CD4-positive, alpha-beta T cell treated with Interleukin-2 at 100 ng/mL for 4 hours (primary cell): ENCODE data around the gene CHRM2.

Experiments used
- DNase-seq: peaks from one replicate; pipeline ENCODE4 v3.0.0-alpha.2; 2020; ENCODE audit warnings: low spot score

The CHRM2 gene

DNA sequence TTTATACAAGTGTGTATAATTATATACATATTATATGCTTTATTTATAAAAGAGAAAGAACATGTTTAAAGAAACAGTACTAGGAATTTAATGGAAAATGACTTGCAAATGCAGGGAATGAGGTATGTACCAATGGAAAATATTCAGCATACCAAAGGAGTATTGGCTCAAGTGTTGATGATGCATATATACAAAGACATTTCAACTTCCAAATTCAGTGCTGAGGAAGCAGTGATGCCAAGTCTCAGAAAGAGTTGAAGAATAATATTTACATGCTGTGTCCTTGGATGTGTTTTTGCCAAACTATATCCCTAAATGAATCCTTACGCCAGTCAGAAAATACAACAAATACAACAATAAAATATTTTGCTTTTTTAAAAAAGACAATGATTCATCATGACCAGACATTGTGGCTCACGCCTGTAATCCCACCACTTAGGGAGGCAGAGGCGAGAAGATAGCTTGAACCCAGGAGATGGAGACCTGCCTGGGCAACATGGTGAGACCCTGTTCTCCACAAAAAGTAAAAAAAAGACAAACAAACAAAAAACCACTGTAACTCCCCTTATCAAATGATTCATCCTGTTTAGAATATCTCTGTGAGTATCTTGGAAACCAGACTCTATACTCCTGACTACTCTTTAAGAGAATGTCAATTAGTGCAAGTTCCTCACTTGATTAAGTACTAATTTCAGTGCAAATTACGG, 157.2 kb downstream of the CHRM2 start:
- no peak for DNase-seq

GRCh38 chr7:137026176-137026500, 157.7 kb downstream of the CHRM2 start:
- no peak for DNase-seq

DNA sequence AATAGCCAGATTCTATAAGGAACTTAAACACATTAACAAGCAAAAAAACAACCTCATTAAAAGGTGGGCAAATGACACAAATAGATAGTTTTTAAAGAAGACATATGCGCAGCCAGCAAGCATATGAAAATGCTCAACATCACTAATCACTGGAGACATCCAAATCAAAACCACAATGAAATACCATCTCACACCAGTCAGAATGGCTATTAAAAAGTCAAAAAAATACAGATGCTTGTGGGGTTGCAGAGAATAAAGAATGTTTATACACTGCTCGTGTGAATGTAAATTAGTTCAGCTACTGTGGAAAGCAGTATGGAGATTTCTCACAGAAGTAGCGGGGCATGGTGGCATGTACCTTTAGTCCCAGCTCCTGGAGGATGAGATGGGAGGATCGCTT, 164.0 kb downstream of the CHRM2 start:
- DNase-seq: no peak

DNA sequence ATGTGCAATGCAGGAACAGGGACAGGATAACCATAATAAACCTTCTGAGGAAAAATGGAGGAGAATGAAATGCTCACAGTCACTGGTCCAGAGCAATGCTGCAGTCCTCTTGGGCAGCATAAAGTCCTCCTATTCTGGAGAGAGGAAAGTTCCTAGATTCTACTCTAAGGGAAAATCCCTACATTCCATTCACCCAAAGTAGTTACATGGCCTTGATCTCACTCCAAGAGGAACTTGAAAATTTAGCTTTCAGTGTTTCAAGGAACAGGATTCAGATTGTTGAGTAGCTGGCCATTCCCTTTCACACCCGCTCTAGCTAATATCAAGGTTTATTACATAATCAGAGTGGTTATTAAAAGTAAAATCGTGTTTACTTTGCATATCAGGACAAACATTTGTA, 168.3 kb downstream of the CHRM2 start:
- DNase-seq: no peak

GRCh38 chr7:137038706-137039105, 170.3 kb downstream of the CHRM2 start:
- no peak for DNase-seq

DNA sequence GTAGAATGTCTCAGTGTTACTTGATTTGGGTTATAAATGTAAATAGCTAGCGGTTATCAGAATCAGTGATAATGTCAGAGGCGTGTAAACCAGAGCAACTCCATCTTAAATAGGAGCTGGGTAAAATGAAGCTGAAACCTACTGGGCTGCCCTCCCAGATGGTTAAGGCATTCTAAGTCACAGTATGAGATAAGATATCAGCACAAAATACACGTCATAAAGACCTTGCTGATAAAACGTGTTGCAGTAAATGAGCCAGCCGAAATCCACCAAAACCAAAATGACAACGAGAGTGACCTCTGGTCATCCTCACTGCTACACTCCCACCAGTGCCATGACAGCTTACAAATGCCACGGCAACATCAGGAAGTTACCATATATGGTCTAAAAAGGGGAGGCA, 172.3 kb downstream of the CHRM2 start:
- no peak for DNase-seq

- no peak for DNase-seq
Measured at GRCh38 chr7:137045573-137045972, 177.1 kb downstream of the CHRM2 start.

DNA sequence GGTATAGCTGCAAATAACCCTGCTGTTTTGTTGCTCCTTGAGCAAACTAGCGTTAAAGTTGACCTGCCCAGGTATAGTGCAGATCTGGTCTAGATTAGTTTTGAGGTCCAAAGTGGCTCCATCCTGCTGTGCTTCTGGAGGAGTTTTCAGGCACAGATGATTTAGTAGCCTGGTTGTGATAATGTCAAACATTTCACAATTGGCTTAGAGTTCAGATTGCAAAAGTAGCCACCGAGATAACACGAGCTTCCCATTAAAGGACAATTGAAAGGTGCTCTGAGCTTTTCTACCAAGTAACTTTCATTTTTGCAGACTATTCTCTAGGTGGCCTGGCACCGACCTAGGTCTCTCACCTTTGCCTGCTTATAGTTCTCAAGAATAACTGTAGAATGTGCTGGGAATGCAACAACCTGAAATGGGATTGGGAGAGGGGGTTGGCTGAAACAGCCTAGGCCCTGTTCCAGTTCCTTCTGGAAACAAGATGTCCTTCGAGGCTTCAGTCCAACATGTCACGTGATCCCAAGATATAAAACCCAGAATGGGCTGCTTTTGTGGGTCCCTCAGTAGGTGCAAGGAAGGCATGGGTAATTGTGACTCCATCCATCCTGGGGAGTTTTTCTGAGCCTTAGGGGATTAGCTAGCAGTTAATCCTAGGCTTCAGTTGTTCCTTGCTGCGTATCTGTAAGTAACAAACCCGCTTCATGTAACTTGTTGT, 201.0 kb downstream of the CHRM2 start:
- DNase-seq: no peak
